Body of pancreas (tissue), 4 donors: ENCODE results near the gene PLEKHO1. TPM values are rescaled to one million over a fixed set of nuclear protein-coding genes. Genes with fewer than 3 reads are reported as not detected.
A peak's percentile ranks its signal among the peaks of the same experiment; 100 is the strongest.

Experiments
- ATAC-seq: fragments of 150-250 bp; one replicate; pipeline ENCODE4 v1.9.1; 2016
- DNase-seq, 4 donors: peaks; one replicate each; pipeline ENCODE4 v3.0.0-alpha.2; 2019
- H3K27ac ChIP-seq, 4 donors: fragments of 200-600 bp; sonication (generic); 1 replicate in 3 of 4; 2 replicates in 1 of 4; pipeline versions ENCODE4 v1.5.1 to v1.6.1; 2016 to 2019; ENCODE audit warnings: mild to moderate bottlenecking in 1 of 4, mixed read lengths in 1 of 4, moderate library complexity in 1 of 4
- H3K27me3 ChIP-seq, 2 donors: fragments of 200-600 bp; sonication (generic); one replicate each; pipeline ENCODE4 v1.6.0; 2016; ENCODE audit warnings: mild to moderate bottlenecking in 1 of 2
- H3K36me3 ChIP-seq, 2 donors: fragments of 200-600 bp; sonication (generic); replicated peaks in 1 of 2; 2 replicates each; pipeline ENCODE4 v1.5.1; 2016; ENCODE audit warnings: low read depth in 2 of 2; ENCODE audit not compliant: insufficient read depth in 1 of 2
- H3K4me1 ChIP-seq: fragments of 200-600 bp; sonication (generic); one replicate; pipeline ENCODE4 v1.6.0; 2016
- H3K4me3 ChIP-seq, 2 donors: fragments of 200-600 bp; sonication (generic); 1 replicate in 1 of 2; 2 replicates in 1 of 2; pipeline ENCODE4 v1.5.1; 2016 to 2019
- H3K9me3 ChIP-seq, 3 donors: fragments of 200-600 bp; sonication (generic); 1 replicate in 2 of 3; 2 replicates in 1 of 3; pipeline ENCODE4 v1.5.1; 2016
- CTCF ChIP-seq, 7 experiments: fragments of 450-650 bp in 4 of 7; fragments of 200-600 bp in 3 of 7; sonication (generic) in 3 of 7; IDR thresholded peaks; one replicate each; pipeline ENCODE4 v1.5.1; 2016 to 2019; ENCODE audit warnings: antibody characterized with exemption in 7 of 7
- POLR2A ChIP-seq, 3 donors: fragments of 450-650 bp; IDR thresholded peaks; one replicate each; pipeline ENCODE4 v1.6.1; 2016; ENCODE audit warnings: antibody characterized with exemption in 3 of 3, mild to moderate bottlenecking in 2 of 3
- WGBS, 2 donors: methylation state at CpG; one replicate each; pipeline ENCODE4 v1.1.5; 2017; 5-methylcytosine and 5-hydroxymethylcytosine counted together
- intact Hi-C: fragments of 100-400 bp; cut with DNase I; formaldehyde crosslinking; loops from one replicate; pipeline ENCODE4 v1.15.1; 2023
- total RNA-seq, 2 donors: library from RNA; depleted of rRNA; stranded (reverse); fragments of >200 nt; gene quantifications; one replicate each; pipeline ENCODE4 v1.1.0, GENCODE V29; 2016

The PLEKHO1 gene
- total RNA-seq, 2 donors from 2014 or later, result 5.3 to 7.0 TPM

DNA sequence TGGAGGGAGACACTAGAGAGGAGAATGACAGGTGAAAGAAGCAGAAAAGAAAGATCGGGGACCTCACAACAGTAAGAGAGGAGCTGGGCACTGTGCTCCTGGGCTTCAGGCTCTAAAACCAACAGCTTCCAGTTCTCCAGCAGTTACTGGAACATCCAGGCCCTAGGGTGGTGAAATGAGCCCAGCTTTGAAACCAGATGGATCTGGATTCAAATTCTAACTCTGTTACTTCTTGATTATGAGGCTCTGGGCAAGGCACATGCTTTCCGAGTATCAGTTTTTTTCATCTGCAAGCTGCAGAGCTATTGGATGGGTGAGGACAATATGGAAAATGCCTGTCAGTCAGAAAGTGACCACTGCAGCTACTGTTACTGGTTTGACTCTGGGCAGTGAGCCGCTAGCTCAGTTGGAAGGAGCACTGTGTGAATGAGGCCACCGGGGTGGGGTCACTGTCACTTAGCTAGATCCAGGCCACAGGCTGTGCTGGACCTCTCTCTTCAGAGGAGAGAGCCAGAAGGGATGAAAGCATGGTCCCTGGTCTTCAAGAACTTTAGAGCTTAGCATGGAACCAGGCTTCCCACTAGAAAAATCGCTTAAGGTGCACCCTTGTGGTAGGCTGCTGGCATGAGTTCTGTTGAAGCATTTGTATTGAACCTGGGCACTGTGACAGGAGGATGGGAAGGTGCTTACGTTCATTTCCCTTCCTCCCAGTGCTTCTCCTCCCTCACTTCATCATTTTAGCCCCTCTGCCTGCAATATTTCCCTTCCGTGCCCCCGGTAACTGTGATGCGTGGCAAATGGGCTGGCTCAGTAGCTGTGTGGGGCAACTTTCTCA lies 12.2 kb downstream of the PLEKHO1 start:
- no peaks in the 10 kb centered on the region for H3K36me3 ChIP-seq
- no peak for TF ChIP-seq POLR2A (IDR thresholded peaks at IDR 0.05)
- TF ChIP-seq CTCF (IDR thresholded peaks at IDR 0.05), result no peak
- peaks cover 11% of the 10 kb centered on the region for H3K4me1 ChIP-seq
- H3K4me3 ChIP-seq, result no peak overlapping the region
- WGBS, 2 donors, result 74 to 76% methylated on average over 8 to 9 of the region's 9 CpGs
- no peaks in the 10 kb centered on the region for H3K27me3 ChIP-seq
- ATAC-seq (no peak), DNase-seq (no peak)
- no peaks in the 10 kb centered on the region for H3K9me3 ChIP-seq
- peak overlapping the region in 2 of 4 donors; percentile 55 to 71 for H3K27ac ChIP-seq
- intact Hi-C loops, result loop anchor here (10.0 kb wide), 1 partner anchor 87 kb away; no protein-coding TSS in a partner anchor

DNA sequence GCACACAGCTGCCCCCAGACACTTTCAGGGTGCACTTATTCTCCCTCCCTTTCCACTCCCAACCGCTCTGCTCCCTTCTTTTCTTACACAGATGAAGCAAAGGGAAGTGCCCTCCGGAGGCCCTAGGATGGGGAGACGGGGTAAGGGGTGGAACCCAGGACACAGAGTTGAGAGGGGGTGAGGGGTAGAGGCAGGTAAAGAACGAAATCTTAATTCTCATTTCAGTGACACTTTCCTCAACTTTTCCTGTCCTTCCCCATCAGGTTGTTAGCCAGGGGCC lies 12.8 kb downstream of the PLEKHO1 start:
- intact Hi-C loops, result loop anchor here (10.0 kb wide), 1 partner anchor 88 kb away; no protein-coding TSS in a partner anchor
- Histone ChIP-seq H3K4me1 (peaks cover 11% of the 10 kb centered on the region), H3K9me3 (no peaks in the 10 kb centered on the region), H3K36me3 (no peaks in the 10 kb centered on the region), H3K27ac (peak overlapping the region; percentile 33 to 71 (median 52)), H3K27me3 (no peaks in the 10 kb centered on the region), H3K4me3 (no peak overlapping the region)
- DNase-seq (no peak), ATAC-seq (no peak)
- 44 to 60% methylated on average over 4 of the region's 4 CpGs for WGBS, 2 donors
- TF ChIP-seq POLR2A (IDR thresholded peaks at IDR 0.05), result no peak

DNA sequence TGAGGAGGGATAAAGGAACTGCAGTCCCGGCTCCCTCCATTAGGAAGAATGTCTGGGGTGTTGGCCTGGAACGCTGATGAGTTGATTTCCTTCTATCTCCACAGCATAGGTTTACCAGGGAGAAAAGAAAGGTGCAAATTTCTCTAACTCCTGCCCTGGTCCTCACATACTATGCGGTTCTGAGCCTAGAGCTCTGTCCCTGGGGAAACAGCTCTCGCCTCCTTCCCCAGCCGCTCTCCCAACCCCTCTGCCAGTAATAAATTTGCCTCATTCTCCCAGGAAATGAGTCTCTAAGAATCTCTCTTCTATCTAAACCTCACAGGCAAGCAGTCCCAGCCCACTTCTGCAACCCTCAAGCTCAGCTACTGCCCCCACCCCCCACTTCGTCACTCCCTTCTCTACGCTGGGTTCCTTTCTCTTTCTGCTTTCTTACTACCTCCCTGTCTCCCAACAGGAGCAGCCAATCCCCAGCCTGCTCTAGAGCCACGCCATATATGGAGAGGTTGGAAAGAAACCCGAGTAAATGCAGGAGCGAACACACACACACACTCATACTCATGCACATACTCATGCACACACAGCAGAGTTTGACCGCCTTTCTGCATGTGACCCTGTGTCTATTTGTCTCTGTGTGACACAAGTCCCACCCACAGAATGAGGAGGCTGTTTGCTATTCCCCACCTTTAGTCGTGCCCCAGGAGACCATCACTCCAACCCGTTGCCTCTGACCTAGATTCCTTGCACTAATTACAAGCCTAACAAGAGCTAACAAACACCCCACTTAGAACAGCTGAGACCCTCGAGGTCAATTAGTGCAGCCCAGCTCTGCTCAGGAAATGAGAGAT lies 13.4 kb downstream of the PLEKHO1 start:
- DNase-seq, result peak; percentile 49 to 85 (median 71)
- Histone ChIP-seq H3K4me3 (no peak overlapping the region), H3K4me1 (peaks cover 11% of the 10 kb centered on the region), H3K27me3 (no peaks in the 10 kb centered on the region), H3K9me3 (no peaks in the 10 kb centered on the region), H3K36me3 (no peaks in the 10 kb centered on the region), H3K27ac (peak overlapping the region; percentile 33 to 71 (median 52))
- TF ChIP-seq CTCF (IDR thresholded peaks at IDR 0.05), result peak in 2 of 7 experiments; percentile 7 to 20
- TF ChIP-seq POLR2A (IDR thresholded peaks at IDR 0.05), result peak in 2 of 3 donors; percentile 60 to 77
- 25 to 39% methylated on average over 14 of the region's 14 CpGs for WGBS, 2 donors
- intact Hi-C loops, result loop anchor here (10.0 kb wide), 1 partner anchor 88 kb away; no protein-coding TSS in a partner anchor
- peak; percentile 83 for ATAC-seq

DNA sequence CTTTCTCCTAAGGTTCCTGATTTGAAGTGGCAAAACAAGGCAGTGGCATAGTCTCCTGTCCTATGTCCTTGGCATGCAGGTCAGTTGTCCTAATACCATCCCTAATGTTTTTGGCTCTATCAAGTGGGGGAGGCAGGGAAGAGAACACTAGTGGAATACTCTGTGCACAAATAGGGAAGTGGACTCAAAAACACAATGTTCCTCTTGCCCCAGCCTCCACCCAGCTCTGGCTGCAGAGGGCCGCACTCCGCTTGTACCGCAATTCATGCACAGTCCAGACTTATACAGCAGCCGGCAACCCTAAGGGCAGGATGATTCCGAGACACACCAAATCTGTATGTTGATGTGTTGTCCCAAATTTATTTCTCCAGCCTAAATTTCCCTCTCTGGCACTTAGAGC lies 14.5 kb downstream of the PLEKHO1 start:
- Histone ChIP-seq H3K27ac (peak overlapping the region in 1 of 4 donors; percentile 71), H3K27me3 (no peaks in the 10 kb centered on the region), H3K4me1 (peaks cover 11% of the 10 kb centered on the region), H3K9me3 (no peaks in the 10 kb centered on the region), H3K4me3 (no peak overlapping the region), H3K36me3 (no peaks in the 10 kb centered on the region)
- intact Hi-C loops, result loop anchor here (10.0 kb wide), 1 partner anchor 89 kb away; no protein-coding TSS in a partner anchor
- 81 to 86% methylated on average over 5 of the region's 5 CpGs for WGBS, 2 donors
- ATAC-seq (no peak), DNase-seq (peak in 1 of 4 donors; percentile 53)
- peak in 1 of 3 donors; percentile 34 for TF ChIP-seq POLR2A (IDR thresholded peaks at IDR 0.05)
- TF ChIP-seq CTCF (IDR thresholded peaks at IDR 0.05), result no peak

DNA sequence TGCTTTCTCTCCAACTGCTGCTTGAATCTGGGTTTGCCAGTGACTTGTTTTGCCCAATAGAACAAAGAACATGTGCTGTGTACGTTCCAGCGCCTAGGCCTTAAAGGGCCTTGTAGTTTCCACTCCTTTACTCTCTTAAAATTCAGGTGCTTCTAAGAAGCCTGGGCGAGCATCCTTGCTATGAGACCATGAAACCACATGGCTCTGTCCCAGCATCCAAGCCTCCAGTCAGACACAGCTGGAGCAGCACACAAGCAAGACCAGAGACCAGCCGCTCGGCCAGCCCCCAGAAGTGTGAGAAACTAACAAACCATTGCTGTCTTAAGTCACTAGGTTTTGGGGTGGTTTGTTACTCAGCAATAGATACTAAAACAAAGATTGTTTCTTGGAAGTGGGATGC lies 15.1 kb downstream of the PLEKHO1 start:
- Histone ChIP-seq H3K4me3 (no peak overlapping the region), H3K36me3 (no peaks in the 10 kb centered on the region), H3K27ac (peak overlapping the region in 1 of 4 donors; percentile 71), H3K9me3 (no peaks in the 10 kb centered on the region), H3K27me3 (no peaks in the 10 kb centered on the region), H3K4me1 (peaks cover 11% of the 10 kb centered on the region)
- DNase-seq (no peak), ATAC-seq (no peak)
- TF ChIP-seq POLR2A (IDR thresholded peaks at IDR 0.05), result no peak
- TF ChIP-seq CTCF (IDR thresholded peaks at IDR 0.05), result no peak
- intact Hi-C loops, result loop anchor here (10.0 kb wide), 1 partner anchor 90 kb away; no protein-coding TSS in a partner anchor
- 86 to 95% methylated on average over 5 of the region's 5 CpGs for WGBS, 2 donors
